Measurements from ENCODE around the gene ADGRG1.

ADGRG1 gene

DNA sequence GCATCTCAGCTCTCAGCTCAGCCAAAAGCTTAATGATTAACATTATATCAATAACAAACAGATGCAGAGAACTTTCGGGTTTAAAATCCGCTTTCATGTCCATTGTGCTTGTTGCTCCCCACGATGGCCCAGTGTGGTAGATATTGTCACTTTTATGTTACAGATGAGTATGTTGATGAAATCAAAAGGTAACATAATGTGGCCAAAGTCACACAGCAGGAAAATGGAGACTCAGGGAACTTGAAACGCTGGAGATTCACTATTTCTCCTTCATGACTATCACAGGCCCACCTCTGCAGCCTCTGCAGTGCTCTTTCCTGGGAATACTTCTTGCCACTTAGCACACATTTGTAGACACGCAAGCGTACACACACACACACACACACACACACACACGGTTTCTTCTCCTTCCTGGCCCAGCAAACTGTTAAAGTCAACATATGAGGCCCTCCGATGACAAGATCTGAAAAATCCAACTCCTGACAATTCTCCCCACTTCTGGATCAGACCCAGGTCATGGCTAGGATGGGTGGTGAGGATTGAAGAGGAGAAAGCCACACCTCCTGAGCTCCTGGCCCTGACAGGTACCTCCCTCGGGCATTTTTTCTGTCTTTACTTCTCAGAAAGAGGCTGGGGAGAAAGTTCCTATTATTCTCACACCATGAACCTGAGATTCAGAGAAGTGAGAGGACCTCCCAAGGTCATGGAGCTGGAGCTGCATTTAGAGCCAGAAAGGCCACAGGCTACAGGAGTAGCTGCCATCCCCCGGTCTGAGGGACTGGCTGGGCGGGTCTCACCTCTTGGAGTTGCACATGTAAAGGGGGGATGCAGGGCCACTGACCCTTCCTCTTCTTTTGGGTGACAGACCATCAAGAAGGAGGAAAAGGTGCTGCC is 75.8 kb downstream of the ADGRG1 start:
- DNase-seq (ENCODE audit: low read depth), result no peak
- TF ChIP-seq, protein P1, sequence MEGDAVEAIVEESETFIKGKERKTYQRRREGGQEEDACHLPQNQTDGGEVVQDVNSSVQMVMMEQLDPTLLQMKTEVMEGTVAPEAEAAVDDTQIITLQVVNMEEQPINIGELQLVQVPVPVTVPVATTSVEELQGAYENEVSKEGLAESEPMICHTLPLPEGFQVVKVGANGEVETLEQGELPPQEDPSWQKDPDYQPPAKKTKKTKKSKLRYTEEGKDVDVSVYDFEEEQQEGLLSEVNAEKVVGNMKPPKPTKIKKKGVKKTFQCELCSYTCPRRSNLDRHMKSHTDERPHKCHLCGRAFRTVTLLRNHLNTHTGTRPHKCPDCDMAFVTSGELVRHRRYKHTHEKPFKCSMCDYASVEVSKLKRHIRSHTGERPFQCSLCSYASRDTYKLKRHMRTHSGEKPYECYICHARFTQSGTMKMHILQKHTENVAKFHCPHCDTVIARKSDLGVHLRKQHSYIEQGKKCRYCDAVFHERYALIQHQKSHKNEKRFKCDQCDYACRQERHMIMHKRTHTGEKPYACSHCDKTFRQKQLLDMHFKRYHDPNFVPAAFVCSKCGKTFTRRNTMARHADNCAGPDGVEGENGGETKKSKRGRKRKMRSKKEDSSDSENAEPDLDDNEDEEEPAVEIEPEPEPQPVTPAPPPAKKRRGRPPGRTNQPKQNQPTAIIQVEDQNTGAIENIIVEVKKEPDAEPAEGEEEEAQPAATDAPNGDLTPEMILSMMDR (IDR thresholded peaks at IDR 0.05; ENCODE audit: low read length, missing control alignments), result no peak
- no peak overlapping the region for H3K4me3 ChIP-seq (replicated peaks; ENCODE audit: low read depth, low read length)

DNA sequence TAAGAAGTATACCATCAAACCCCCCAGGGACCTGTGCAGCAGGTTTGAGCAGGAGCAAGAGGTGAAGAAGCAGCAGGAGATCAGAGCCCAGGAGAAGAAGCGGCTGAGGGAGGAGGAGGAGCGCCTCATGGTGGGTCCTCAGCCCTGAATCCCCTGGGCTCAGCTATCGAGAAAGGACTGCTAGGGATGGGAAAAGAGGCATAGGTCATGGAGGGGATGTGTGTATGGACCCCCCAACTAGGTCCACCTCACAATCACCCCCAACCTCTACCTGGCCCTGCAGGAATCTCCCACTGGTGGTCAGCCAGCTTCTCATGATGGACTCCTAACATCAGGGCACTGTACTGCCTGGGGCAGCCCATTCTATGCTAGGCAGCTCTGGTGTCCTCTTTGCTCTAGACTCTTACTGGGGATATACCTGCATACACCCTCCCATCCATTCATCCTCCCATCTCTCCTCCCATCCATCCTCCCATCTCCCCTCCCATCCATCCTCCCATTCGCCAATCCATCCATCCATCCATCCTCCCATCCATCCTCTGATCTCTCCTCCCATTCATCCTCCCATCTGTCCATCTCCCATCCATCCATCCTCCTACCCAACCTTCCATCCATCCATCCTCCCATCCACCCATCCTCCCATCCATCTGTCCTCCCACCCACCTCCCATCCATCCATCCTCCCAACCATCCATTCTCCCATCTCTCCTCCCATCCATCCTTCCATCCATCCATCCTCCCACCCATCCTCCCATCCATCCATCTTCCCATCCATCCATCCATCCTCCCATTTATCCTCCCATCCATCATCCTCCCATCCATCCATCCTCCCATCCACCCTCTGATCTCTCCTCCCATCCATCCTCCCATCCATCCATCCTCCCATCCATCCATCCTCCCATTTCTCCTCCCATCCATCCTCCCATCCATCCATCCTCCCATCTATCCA is 76.7 kb downstream of the ADGRG1 start:
- TF ChIP-seq, protein P1 (IDR thresholded peaks at IDR 0.05; ENCODE audit: low read length, missing control alignments), result no peak
- H3K4me3 ChIP-seq (replicated peaks; ENCODE audit: low read depth, low read length), result no peak overlapping the region
- no peak for DNase-seq (ENCODE audit: low read depth)

DNA sequence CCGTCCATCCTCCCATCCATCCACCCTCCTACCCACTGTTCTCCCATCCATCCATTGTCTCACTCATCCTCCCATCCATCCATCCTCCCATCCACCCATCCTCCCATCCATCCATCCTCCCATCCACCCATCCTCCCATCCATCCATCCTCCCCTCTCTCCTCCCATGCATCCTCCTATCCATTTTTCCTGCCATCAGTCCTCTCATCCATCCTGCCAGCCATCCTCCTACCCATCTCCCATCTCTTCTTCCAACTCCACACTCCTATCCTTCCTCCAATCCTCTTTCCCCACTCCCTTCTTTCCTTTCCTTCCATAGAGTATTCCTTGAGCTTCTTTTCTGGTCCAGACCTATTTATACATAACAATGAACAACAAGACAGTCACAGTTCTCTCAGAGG is 78.3 kb downstream of the ADGRG1 start:
- TF ChIP-seq, protein P1 (IDR thresholded peaks at IDR 0.05; ENCODE audit: low read length, missing control alignments), result no peak
- no peak overlapping the region for H3K4me3 ChIP-seq (replicated peaks; ENCODE audit: low read depth, low read length)
- no peak for DNase-seq (ENCODE audit: low read depth)

DNA sequence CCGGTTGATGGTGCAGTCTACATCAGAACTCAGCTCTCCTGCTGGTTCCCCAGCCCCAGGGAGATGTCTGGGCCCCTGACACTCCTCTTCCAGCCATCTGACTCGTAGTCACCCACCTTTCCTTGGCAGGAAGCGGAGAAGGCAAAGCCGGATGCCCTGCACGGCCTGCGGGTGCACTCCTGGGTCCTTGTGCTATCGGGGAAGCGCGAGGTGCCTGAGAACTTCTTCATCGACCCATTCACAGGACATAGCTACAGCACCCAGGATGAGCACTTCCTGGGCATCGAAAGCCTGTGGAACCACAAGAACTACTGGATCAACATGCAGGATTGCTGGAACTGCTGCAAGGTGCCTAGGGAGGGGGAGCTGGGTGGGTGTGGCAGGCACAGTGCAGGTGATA is 78.9 kb downstream of the ADGRG1 start:
- H3K4me3 ChIP-seq (replicated peaks; ENCODE audit: low read depth, low read length), result no peak overlapping the region
- no peak for DNase-seq (ENCODE audit: low read depth)
- TF ChIP-seq, protein P1 (IDR thresholded peaks at IDR 0.05; ENCODE audit: low read length, missing control alignments), result no peak

DNA sequence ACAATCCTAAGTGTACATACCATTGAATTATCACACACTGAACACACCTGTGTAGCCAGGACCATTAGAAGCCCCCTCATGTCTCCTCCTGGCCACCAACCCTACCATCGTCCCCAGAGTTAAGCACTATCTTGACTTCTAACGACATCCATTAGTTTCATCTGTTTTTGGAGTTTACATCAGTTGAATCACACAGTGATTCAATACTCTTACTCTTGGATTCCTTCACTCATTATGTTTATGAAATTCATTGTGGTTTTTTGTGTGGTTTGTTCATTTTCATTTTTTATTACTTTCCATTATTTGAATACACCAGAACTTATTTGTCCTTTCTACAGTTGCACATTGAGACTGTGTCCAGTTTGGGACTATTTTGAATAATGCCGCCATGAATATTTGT is 79.7 kb downstream of the ADGRG1 start:
- TF ChIP-seq, protein P1 (IDR thresholded peaks at IDR 0.05; ENCODE audit: low read length, missing control alignments), result no peak
- no peak overlapping the region for H3K4me3 ChIP-seq (replicated peaks; ENCODE audit: low read depth, low read length)
- no peak for DNase-seq (ENCODE audit: low read depth)

DNA sequence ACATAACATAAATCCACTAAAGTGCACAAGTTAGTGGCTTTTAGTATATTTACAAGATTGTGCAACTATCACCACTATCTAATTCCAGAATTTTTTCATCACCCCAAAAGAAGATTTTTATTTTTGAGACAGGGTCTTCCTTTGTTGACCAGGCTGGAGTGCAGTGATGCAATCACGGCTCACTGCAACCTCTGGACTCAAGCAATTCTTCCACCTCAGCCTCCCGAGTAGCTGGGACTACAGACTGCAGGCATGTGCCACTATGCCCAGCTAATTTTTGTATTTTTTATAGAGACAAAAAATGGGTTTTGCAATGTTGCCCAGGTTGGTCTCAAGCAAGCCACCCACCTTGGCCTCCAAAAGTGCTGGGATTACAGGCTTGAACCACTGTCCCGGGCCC is 81.2 kb downstream of the ADGRG1 start:
- TF ChIP-seq, protein P1 (IDR thresholded peaks at IDR 0.05; ENCODE audit: low read length, missing control alignments), result no peak
- no peak for DNase-seq (ENCODE audit: low read depth)
- no peak overlapping the region for H3K4me3 ChIP-seq (replicated peaks; ENCODE audit: low read depth, low read length)

All from fibroblast of pulmonary artery (primary cell).